Suprapubic skin (tissue), 3 donors: ENCODE measurements around the gene PPT1.

Experiments
- CTCF ChIP-seq, 2 donors: fragments of 200-600 bp in 1 of 2; fragments of 450-650 bp in 1 of 2; sonication (generic) in 1 of 2; IDR thresholded peaks; one replicate each; pipeline ENCODE4 v1.5.1; 2016 to 2019; ENCODE audit warnings: antibody characterized with exemption in 2 of 2, mild to moderate bottlenecking in 1 of 2, moderate library complexity in 1 of 2
- EP300 ChIP-seq: sonication (generic); formaldehyde crosslinking; IDR thresholded peaks from one replicate; pipeline ENCODE4 v1.6.1; 2017; ENCODE audit warnings: antibody characterized with exemption

- TF ChIP-seq CTCF (IDR thresholded peaks at IDR 0.05) (no peak), EP300 (no peak)
Observed at GRCh38 chr1:40058453-40059337, 38.4 kb downstream of the PPT1 start.
